H1 (cell line): Measurements from ENCODE around the gene ALPL. TPM values are rescaled to one million over a fixed set of nuclear protein-coding genes. Genes with fewer than 3 reads are reported as not detected.

Source experiments
- CTBP2 ChIP-seq: IDR thresholded peaks from 2 replicates; pipeline ENCODE4 v1.7.0; 2011; ENCODE audit warnings: borderline replicate concordance, mild to moderate bottlenecking, moderate library complexity, mixed read lengths, low read length; ENCODE audit not compliant: insufficient read depth, insufficient read length
- polyA plus RNA-seq, 7 experiments: library from polyadenylated mRNA; depleted of rRNA in 3 of 7; stranded (reverse) in 5 of 7; unstranded in 2 of 7; fragments of >200 nt in 5 of 7; fragments of 200-250 nt in 2 of 7; gene quantifications; 1 replicate in 5 of 7; 2 replicates in 1 of 7; 4 replicates in 1 of 7; pipeline versions ENCODE4 v1.2.1 to v1.2.3, GENCODE V29; 2011 to 2013; ENCODE audit warnings: missing spikeins in 2 of 7, mixed read lengths in 2 of 7
- total RNA-seq: library from RNA; stranded (reverse); fragmentation: NEBNext Ultra II Directional; extraction: Animal tissue kit (Norgen Biotek cat#: 25700); gene quantifications from 2 replicates; pipeline ENCODE4 v1.2.1, GENCODE V29; 2021

Gene ALPL
- total and polyA plus RNA-seq, 2 of the 8 experiments (the other 6 are each of a cell fraction or from before 2014, with no cell fraction given): 175 to 362 TPM

- no peak for TF ChIP-seq CTBP2
- TF ChIP-seq, all 59 proteins: peak for 0
Measured at GRCh38 chr1:21590126-21590880, 81.1 kb downstream of the ALPL start (continued).
